Mammary epithelial cell (primary cell): ENCODE results near the gene DGKI.
A peak's percentile ranks its signal among the peaks of the same experiment; 100 is the strongest.

Experiments used
- CTCF ChIP-seq, 2 donors: IDR thresholded peaks in 1 of 2; conservative IDR thresholded peaks in 1 of 2; 2 replicates each; pipeline ENCODE4 v1.5.1; 2011 to 2012; ENCODE audit warnings: inconsistent platforms in 2 of 2, low read length in 2 of 2, mild to moderate bottlenecking in 2 of 2, control low read depth in 1 of 2, low read depth in 1 of 2; ENCODE audit not compliant: insufficient read depth in 1 of 2; ENCODE audit errors: extremely low read depth in 1 of 2
- EZH2 ChIP-seq: IDR thresholded peaks from 2 replicates; pipeline ENCODE4 v1.6.1; 2012; ENCODE audit warnings: low read length, inconsistent platforms, borderline replicate concordance

- TF ChIP-seq CTCF (conservative IDR thresholded peaks at IDR 0.05 in 1 of 2, IDR thresholded peaks at IDR 0.05 in 1 of 2; ENCODE audit: extremely low read depth in 1 of 2, insufficient read depth in 1 of 2, low read depth in 1 of 2, low read length in 2 of 2), result no peak
- peak; percentile 37 for TF ChIP-seq EZH2
Measured at GRCh38 chr7:137846827-137847567, at the start of gene DGKI.
